Embryonic facial prominence (tissue), 1 donor: ENCODE measurements around the gene GCNT2.
"Not testable (repeated sequence)": the region's sequence is repeated elsewhere in the genome, so short reads cannot be mapped to it uniquely, and the experiment has no call there.

Experiments
- DNase-seq: peaks from one replicate; pipeline ENCODE4 v3.0.0-alpha.2; 2016; ENCODE audit errors: extremely low spot score

The GCNT2 gene

DNA sequence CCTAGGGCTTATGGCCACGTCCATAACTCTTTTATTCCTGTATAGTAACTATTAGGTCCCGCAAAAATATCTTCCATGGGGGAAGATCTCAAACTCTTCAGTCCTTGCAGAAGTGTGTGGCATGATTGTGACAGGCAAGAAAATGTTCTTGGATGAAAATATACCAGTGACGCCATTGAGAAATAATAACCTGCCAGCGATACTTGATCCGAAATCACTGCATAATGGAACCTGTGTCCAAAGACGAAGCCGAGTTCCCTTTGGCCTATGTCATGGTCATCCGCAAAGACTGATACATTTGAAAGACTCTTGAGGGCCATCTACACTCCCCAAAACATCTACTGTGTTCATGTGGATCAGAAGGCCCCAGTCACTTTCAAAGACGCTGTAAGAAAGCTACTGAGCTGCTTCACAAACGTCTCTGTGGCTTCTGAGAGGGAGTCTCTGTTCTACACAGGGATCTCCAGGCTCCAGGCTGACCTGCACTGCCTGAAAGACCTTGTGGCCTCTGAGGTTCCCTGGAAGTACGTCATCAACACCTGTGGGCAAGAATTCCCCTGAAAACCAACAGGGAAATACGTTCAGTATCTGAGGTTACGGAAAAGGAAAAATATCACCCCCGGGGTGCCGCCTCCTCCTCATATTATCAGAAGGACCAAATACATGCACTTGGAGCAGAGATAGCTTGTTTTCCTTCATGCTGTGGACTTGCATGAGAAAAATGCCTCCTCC lies 6.9 kb upstream of the GCNT2 start:
- no peak for DNase-seq

- DNase-seq = no peak
Observed at GRCh38 chr6:10516953-10517352, 4.2 kb upstream of the GCNT2 start.

- DNase-seq = no peak
Observed at GRCh38 chr6:10518557-10519407, 2.4 kb upstream of the GCNT2 start.

- DNase-seq = not testable (repeated sequence)
Observed at GRCh38 chr6:10519408-10519697, 1.8 kb upstream of the GCNT2 start.

DNA sequence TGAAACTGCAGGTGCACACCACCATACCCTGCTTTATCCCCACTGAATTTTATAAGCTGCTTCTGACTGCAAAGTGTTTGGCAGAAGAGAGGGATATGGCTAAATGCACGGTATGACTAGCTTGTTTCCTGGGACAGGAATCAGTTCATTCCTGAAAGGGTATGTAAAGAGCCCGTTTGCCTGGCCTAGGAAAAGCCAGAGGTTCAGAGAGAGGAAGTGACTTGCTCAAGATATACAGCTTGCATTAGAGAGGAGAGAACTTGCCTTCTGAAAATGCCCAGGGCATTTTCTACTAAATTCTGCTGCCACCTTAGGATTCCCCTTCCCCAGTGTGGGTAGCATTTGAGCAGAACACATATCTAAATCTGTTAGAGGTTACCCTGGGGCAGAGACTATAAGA lies 683 bp upstream of the GCNT2 start:
- no peak for DNase-seq

GRCh38 chr6:10522929-10523573 lies 1.9 kb downstream of the GCNT2 start:
- no peak for DNase-seq

GRCh38 chr6:10526156-10526555 lies 5.0 kb downstream of the GCNT2 start:
- DNase-seq = no peak

GRCh38 chr6:10528158-10528981 lies 7.2 kb downstream of the GCNT2 start:
- DNase-seq = no peak

DNA sequence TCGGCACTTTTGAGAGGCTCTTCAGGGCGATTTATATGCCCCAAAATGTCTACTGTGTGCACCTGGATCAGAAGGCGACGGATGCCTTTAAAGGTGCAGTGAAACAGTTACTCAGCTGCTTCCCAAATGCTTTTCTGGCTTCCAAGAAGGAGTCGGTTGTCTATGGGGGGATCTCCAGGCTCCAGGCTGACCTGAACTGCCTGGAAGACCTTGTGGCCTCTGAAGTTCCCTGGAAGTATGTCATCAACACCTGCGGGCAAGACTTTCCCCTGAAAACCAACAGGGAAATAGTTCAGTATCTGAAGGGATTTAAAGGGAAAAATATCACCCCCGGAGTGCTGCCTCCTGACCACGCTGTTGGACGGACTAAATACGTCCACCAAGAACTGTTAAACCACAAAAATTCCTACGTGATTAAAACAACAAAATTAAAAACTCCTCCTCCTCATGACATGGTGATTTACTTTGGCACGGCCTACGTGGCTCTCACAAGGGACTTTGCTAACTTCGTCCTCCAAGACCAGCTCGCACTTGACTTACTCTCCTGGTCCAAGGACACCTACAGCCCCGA lies 8.2 kb downstream of the GCNT2 start:
- DNase-seq = no peak

GRCh38 chr6:10529828-10530374 lies 8.8 kb downstream of the GCNT2 start:
- DNase-seq = not testable (repeated sequence)

GRCh38 chr6:10531503-10531902 lies 10.4 kb downstream of the GCNT2 start:
- no peak for DNase-seq

DNA sequence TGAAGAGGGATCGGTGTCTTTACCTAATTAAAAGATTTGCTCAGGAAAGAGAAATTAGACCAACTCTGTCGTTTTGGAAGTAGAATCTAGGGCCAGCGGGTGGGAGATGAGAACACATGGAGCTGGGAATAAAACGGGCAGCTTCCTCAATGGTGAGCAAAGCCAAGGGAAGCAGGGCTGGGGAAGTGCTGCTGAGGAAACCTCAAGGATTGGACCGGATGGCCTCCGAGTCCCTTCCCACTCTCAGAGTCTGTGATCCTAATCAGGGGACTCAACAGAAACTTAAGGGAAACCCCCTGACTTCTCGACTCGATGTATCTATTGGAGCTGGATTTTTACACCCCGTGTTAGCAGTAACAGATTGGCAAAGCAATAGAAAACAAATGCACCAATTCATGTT lies 10.8 kb downstream of the GCNT2 start:
- no peak for DNase-seq

DNA sequence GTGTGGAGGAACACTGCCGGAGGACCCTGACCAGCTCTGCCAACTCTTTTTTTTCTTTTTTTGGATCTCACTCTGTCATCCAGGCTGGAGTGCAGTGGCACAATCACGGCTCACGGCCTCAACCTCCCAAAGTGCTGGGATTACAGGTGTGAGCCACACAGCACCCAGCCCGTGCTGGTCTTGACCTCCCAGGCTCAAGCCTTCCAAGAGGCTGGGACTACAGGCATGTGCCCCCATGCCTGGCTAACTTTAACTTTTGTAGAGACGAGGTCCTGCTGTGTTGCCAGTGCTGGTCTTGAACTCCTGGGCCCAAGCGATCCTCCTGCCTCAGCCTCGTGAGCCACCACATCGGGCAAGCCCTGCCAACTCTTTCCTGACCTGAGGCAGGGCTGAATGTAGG lies 11.2 kb downstream of the GCNT2 start:
- DNase-seq = no peak

- DNase-seq = no peak
Observed at GRCh38 chr6:10534419-10534762, 13.2 kb downstream of the GCNT2 start.

DNA sequence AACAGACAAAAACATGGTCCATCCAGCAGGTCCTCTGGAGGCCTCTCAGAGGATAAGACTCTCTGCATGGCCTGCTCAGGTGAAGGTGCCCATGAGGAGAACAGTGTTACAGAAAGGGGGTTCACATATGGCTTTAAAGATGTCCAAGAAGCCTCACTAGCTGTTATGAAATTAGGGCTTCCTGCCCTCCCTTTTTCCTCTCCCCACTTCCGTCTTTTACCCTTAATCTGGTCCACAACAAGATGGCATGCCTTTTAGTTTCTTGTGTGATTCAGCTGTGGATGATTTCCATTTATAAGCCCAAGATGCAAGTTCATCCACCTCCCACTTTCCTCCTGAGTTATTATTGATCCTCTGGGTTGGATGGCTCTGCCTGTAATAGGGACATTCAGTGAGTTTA lies 14.0 kb downstream of the GCNT2 start:
- no peak for DNase-seq

GRCh38 chr6:10537726-10538125 lies 16.6 kb downstream of the GCNT2 start:
- DNase-seq = no peak

DNA sequence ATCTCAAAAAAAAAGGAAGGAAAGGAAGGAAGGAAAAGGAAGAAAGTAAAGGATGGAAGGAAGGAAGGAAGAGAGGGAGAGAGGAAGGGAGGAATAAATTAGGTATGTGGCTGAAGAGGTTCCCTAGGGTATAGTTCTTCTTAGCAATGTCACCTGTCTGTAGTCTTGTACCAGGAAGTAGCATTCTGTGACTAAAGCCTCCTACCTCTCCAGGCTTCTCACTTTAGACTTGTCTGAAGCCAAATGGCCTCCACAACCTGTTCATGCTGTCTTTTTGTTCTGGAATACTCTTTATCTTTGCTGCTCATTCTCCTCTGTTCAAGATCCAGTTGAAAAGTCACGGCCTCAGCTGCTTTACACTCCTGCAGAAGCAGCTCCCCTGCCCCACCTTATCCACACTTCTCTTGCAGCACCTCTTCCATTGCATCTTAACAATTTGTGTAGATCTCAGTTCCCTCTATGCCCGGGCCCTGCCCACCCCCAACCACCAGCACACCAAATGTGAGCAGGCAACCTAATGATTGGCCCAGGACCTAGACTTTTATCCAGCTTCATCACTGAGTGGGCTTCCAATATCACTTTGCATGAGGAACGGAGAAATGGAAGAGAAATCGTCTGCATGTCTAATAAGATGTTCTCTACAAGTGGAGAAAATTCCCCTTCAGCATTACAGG lies 19.1 kb downstream of the GCNT2 start:
- DNase-seq = no peak

GRCh38 chr6:10541591-10541990 lies 20.4 kb downstream of the GCNT2 start:
- DNase-seq = no peak

DNA sequence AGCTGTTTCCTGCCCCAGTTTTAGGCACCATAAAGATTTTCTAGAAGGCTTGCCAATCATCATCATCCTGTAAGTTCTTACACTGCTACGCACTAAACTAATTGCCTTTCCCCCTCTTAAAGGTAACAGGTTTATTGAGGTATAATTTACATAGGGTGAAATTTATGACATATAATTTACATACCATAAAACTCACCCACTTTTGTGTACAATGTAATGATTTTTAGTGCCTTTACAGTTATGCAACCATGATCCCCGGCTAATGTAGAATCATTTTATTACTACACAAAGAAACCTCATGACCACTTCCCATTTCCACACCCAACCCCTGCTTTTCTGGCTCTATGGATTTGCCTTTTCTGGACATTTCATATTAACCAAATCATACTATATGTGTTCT lies 21.1 kb downstream of the GCNT2 start:
- DNase-seq = no peak

- no peak for DNase-seq
Observed at GRCh38 chr6:10543488-10543887, 22.3 kb downstream of the GCNT2 start.

- DNase-seq = no peak
Observed at GRCh38 chr6:10545482-10545881, 24.3 kb downstream of the GCNT2 start.
